Activated CD8-positive, alpha-beta memory T cell treated with anti-CD3 and anti-CD28 coated beads, Interleukin-2, amount 50 U/mL, for 4 hours (primary cell): Measurements from ENCODE around the gene NSMF.

Source experiments
- DNase-seq: peaks from one replicate; pipeline ENCODE4 v3.0.0-alpha.2; 2020

Gene NSMF

GRCh38 chr9:137456864-137457405 lies 2.2 kb downstream of the NSMF start:
- no peak for DNase-seq

- no peak for DNase-seq
Measured at GRCh38 chr9:137456061-137456863, 2.9 kb downstream of the NSMF start.

GRCh38 chr9:137455359-137455991 lies 3.7 kb downstream of the NSMF start:
- peak; percentile 15 for DNase-seq

- peak; percentile 17 for DNase-seq
Measured at GRCh38 chr9:137454597-137455358, 4.4 kb downstream of the NSMF start.

GRCh38 chr9:137454145-137454596 lies 5.0 kb downstream of the NSMF start:
- DNase-seq: peak; percentile 27

- DNase-seq: peak; percentile 30
Measured at GRCh38 chr9:137453643-137454081, 5.5 kb downstream of the NSMF start.

GRCh38 chr9:137452761-137453642 lies 6.1 kb downstream of the NSMF start:
- DNase-seq: peak; percentile 24

- peak; percentile 16 for DNase-seq
Measured at GRCh38 chr9:137452006-137452760, 7.0 kb downstream of the NSMF start.

- DNase-seq: peak; percentile 24
Measured at GRCh38 chr9:137451264-137452005, 7.7 kb downstream of the NSMF start.

- peak; percentile 59 for DNase-seq
Measured at GRCh38 chr9:137450539-137451222, 8.5 kb downstream of the NSMF start.

- peak; percentile 66 for DNase-seq
Measured at GRCh38 chr9:137449931-137450538, 9.1 kb downstream of the NSMF start.

- DNase-seq: no peak
Measured at GRCh38 chr9:137449081-137449844, 9.9 kb downstream of the NSMF start.

- no peak for DNase-seq
Measured at GRCh38 chr9:137448602-137448962, 10.6 kb downstream of the NSMF start.

- no peak for DNase-seq
Measured at GRCh38 chr9:137447722-137448601, 11.2 kb downstream of the NSMF start.

GRCh38 chr9:137446851-137447471 lies 12.2 kb downstream of the NSMF start:
- no peak for DNase-seq

- DNase-seq: no peak
Measured at GRCh38 chr9:137445930-137446431, 13.2 kb downstream of the NSMF start.

GRCh38 chr9:137445275-137445807 lies 13.8 kb downstream of the NSMF start:
- peak; percentile 89 for DNase-seq
